Coronary artery (tissue), 2 donors: ENCODE data around the gene ADAMTS15.
A peak's percentile ranks its signal among the peaks of the same experiment; 100 is the strongest.

ENCODE experiments used
- DNase-seq: peaks from one replicate; pipeline ENCODE4 v3.0.0-alpha.2; 2017; ENCODE audit warnings: low spot score
- H3K27ac ChIP-seq, 2 donors: fragments of 200-600 bp; sonication (generic); one replicate each; pipeline ENCODE4 v1.5.1; 2016 to 2019
- H3K4me3 ChIP-seq: fragments of 200-600 bp; sonication (generic); 2 replicates; pipeline ENCODE4 v1.5.1; 2016; ENCODE audit warnings: mild to moderate bottlenecking, moderate library complexity
- TF ChIP-seq, protein P1 (sequence below): fragments of 200-600 bp; sonication (generic); IDR thresholded peaks from one replicate; pipeline ENCODE4 v1.5.1; 2019; ENCODE audit warnings: antibody characterized with exemption

Gene ADAMTS15

DNA sequence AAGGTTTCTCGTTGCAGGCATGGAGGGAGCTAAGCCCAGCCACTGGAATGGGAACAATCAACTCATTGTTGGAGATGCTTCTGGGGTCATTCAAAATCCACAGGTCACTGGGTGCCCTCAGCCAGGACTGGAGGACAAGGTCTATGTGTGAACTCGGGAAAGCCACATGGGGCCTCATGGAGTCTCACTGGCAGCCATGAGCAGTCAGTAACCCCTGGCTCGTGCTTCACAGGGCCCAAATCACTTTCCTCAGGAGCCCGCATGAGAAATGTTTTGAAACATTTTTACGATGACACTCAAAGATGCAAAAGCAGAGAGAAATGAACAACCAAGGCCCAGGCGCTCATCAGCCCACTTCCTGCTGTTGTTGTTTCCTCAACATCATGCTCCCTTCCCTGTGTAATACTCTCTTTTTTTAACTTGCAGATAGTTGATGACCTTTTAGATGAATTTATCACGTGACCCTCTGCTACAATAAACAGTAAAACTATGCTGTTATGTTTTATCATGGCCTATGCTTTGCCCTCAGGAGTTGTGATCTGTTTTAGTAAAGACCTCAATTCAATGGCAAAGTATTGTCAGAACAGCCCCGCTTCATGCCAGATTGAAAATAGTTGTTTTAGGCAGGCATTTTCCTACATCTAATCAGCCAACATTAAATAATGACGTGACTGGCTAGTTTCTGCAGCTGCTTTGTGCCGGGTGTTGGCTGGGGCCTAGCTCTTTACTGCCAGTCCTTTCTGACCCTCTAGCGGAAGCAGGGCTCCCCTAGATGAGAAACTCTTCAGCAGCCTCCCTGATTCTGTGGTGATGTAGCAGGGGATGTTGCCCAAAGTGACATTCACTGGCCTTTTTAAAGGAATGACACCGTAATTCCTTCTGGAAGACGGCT is 39.7 kb downstream of the ADAMTS15 start:
- H3K27ac ChIP-seq, result peak overlapping the region; percentile 18 to 73
- DNase-seq, result no peak
- H3K4me3 ChIP-seq, result no peak overlapping the region
- TF ChIP-seq, protein P1, sequence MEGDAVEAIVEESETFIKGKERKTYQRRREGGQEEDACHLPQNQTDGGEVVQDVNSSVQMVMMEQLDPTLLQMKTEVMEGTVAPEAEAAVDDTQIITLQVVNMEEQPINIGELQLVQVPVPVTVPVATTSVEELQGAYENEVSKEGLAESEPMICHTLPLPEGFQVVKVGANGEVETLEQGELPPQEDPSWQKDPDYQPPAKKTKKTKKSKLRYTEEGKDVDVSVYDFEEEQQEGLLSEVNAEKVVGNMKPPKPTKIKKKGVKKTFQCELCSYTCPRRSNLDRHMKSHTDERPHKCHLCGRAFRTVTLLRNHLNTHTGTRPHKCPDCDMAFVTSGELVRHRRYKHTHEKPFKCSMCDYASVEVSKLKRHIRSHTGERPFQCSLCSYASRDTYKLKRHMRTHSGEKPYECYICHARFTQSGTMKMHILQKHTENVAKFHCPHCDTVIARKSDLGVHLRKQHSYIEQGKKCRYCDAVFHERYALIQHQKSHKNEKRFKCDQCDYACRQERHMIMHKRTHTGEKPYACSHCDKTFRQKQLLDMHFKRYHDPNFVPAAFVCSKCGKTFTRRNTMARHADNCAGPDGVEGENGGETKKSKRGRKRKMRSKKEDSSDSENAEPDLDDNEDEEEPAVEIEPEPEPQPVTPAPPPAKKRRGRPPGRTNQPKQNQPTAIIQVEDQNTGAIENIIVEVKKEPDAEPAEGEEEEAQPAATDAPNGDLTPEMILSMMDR, result no peak

DNA sequence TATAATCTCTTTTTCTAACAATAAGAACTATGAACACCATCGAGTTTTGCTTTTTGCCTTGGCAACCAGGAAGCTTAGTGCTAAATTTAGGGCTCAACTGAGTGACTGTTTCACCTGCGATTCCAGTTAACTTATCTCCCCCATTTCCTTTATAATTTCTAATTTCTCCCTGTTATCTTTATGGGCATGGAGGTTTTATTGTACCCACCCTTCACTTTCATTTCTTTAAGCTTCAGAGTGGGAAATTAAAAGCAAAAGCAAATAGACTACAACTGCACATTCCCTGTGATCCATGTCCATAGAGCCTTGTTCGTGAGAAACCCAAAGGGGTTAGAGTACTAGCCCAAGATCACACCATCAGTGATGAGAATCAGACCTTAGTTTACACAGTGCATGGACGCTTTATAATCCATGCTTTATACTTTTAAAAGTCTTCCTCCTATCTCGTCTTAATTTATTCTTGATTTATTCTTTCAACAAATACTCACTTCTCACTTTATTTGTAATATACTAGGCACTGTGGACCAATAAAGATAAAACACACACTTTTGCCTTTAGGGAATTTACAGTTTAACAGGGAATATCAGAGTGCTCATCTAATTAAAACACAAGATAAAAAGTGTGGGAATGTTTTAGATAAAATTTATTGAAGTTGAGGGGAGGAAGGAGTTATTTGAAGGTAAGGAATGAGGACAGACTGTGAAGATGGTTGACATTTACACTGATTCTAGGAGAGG is 40.6 kb downstream of the ADAMTS15 start:
- H3K27ac ChIP-seq, result peak overlapping the region; percentile 18 to 73
- DNase-seq, result no peak
- TF ChIP-seq, protein P1, result no peak
- no peak overlapping the region for H3K4me3 ChIP-seq

DNA sequence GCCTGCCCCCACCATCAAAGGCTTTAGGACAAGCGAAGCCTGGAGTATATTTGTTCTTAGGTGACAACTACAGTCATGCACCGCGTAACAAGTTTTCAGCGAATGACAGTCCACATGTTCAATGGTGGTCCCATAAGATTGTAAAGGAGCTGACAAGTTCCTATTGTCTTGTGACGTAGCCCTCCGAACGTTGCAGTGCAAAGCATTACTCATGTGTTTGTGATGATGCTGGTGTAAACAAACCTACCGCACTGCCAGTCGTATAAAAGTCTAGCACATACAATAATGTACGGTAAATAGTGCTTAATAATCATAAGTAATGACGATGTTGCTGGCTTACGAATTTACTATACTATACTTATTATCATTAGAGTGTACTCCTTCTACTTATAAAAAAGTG is 41.3 kb downstream of the ADAMTS15 start:
- TF ChIP-seq, protein P1, result no peak
- no peak overlapping the region for H3K27ac ChIP-seq

DNA sequence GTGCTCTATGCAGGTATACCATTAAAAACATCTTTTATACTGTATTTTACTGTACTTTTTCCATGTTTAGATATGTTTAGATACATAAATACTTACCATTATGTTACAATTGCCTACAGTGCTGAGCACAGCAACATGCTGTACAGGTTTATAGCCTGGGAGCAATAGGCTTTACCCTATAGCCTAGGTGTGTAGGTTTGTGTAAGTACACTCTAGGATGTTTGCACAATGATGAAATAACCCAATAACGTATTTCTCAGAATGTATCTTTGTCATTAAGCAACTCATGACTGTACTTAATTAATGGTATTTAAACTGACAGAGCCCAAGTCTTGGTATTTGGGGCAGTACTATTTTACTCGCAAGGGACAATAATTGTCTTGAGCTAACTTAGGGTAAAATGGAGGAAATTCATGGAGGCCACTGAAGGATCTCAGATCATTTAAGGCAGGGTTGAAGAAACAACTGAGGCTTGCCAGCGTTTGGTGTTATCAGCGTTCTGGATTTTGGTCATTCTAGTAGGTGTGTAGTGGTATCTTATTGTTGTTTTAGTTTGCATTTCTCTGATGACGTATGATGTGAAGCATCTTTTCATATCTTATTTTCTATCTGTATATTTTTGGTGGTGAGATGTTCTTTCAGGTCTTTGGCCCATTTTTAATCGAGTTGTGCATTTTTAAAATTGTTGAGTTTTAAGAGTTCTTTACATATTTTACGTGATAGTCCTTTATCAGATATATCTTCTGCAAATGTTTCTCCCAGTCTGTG is 42.4 kb downstream of the ADAMTS15 start:
- no peak overlapping the region for H3K27ac ChIP-seq

More for the DNA sequence above, 41.3 kb downstream of the ADAMTS15 start:
- DNase-seq, result no peak
- H3K4me3 ChIP-seq, result no peak overlapping the region

DNA sequence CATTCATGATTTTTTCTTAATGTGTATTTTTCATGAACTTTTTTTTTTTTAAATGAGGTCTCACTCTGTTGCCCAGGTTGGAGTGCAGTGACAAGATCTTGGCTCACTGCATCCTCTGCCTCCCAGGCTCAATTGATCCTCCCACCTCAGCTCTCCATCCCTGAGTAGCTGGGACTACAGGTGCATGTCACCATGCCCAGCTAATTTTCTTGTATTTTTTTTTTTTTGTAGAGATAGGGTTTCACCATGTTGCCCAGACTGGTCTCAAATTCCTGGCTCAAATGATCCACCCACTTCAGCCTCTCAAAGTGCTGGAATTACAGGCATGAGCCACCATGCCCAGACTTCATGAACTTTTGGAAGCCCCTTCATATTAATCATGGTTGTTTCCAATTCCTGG is 49.7 kb downstream of the ADAMTS15 start:
- Histone ChIP-seq H3K4me3 (no peak overlapping the region), H3K27ac (no peak overlapping the region)
- TF ChIP-seq, protein P1, result no peak
- no peak for DNase-seq

More for the DNA sequence above, 42.4 kb downstream of the ADAMTS15 start:
- no peak for DNase-seq
- TF ChIP-seq, protein P1, result no peak
- H3K4me3 ChIP-seq, result no peak overlapping the region

DNA sequence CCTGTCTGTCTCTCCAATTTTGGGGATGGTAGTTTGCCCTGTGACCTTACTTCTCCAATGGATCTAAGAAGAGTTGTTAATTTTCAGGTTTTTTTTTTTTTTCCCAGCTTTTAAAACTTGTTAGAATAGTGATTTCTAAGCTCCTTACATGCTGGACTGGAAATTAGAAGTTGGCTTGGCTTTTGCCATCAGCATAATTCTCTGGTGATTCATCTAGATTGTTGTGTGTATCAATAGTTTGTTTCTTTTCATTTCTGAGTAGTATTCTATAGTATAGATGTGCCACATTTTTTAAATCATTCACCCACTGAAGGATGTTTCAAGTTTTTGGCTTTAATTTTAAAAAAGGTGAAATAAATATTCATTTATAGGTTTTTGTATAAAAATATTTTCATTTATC is 51.4 kb downstream of the ADAMTS15 start:
- TF ChIP-seq, protein P1, result no peak
- DNase-seq, result no peak
- H3K27ac ChIP-seq, result no peak overlapping the region
- no peak overlapping the region for H3K4me3 ChIP-seq
